Mesodermal cell (in vitro differentiated cells): ENCODE data around the gene ELF5.

Experiments
- H3K27ac ChIP-seq: 2 replicates; pipeline ENCODE4 v1.7.0; 2013; ENCODE audit warnings: mild to moderate bottlenecking, low read depth, low read length, moderate library complexity; ENCODE audit not compliant: severe bottlenecking
- H3K36me3 ChIP-seq: 2 replicates; pipeline ENCODE4 v1.7.1; 2013; ENCODE audit warnings: mild to moderate bottlenecking, low read length, moderate library complexity; ENCODE audit not compliant: control insufficient read depth, insufficient read depth
- H3K4me1 ChIP-seq: one replicate; pipeline ENCODE4 v1.7.1; 2013; ENCODE audit warnings: mild to moderate bottlenecking, low read length; ENCODE audit not compliant: insufficient read depth, control insufficient read depth, poor library complexity, severe bottlenecking
- H3K4me3 ChIP-seq: 2 replicates; pipeline ENCODE4 v1.7.0; 2013; ENCODE audit warnings: low read length, control low read depth, mild to moderate bottlenecking; ENCODE audit not compliant: insufficient read depth, poor library complexity, severe bottlenecking; ENCODE audit errors: extremely low read depth
- H3K9me3 ChIP-seq: 2 replicates; pipeline ENCODE4 v1.7.1; 2013; ENCODE audit warnings: mild to moderate bottlenecking, low read length, moderate library complexity; ENCODE audit not compliant: control insufficient read depth
- WGBS, 2 experiments: methylation state at CpG; one replicate each; pipeline ENCODE4 v1.1.5; 2013; ENCODE audit warnings: missing lambda C conversion rate in 2 of 2; ENCODE audit not compliant: insufficient coverage in 2 of 2; 5-methylcytosine and 5-hydroxymethylcytosine counted together

ELF5 gene

DNA sequence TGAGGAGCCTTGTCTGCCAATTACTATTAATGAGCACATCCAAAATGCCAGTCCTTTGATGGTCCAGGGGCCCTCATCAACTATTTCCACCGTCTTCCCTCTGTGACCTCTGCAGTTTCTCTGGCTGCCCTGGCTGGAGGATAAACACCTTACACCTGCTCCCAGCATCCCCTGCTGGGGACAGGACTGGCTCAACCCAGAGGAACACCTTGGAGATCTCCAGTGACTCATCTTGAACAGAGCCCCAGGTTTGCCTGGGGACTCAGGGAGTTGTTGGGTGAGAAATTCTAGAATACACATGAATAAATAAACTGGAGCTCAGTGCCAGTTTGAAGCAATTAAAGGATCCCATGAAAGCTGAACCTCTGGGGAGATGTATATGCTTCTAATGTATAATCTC, 24.0 kb upstream of the ELF5 start:
- peaks cover 5% of the 10 kb centered on the region for H3K9me3 ChIP-seq
- 83 to 91% methylated on average over 1 of the region's 1 CpG for WGBS, 2 experiments
- no peaks in the 10 kb centered on the region for H3K4me1 ChIP-seq
- no peaks in the 10 kb centered on the region for H3K36me3 ChIP-seq
- H3K27ac ChIP-seq: no peak overlapping the region
- H3K4me3 ChIP-seq: no peak overlapping the region

DNA sequence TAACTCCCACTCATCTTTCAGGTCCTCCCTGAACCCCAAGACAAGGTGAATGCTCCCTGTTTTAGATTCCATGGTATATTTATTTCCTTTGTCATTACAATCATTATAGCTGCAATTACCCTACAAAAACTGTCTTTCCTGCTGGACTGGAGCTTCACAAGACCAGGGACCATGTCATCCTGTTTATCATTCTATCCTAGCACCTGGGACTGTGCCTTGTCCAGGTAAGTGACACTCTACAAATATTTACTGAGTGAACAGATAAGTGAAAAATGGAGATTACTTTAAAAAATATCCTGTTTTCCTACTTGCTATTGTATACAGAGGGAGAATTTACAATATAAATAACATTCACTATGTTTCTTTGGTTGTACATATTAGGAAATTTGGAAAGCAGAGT, 22.5 kb upstream of the ELF5 start:
- no peak overlapping the region for H3K27ac ChIP-seq
- H3K36me3 ChIP-seq: no peaks in the 10 kb centered on the region
- peaks cover 5% of the 10 kb centered on the region for H3K9me3 ChIP-seq
- H3K4me3 ChIP-seq: no peak overlapping the region
- no peaks in the 10 kb centered on the region for H3K4me1 ChIP-seq

DNA sequence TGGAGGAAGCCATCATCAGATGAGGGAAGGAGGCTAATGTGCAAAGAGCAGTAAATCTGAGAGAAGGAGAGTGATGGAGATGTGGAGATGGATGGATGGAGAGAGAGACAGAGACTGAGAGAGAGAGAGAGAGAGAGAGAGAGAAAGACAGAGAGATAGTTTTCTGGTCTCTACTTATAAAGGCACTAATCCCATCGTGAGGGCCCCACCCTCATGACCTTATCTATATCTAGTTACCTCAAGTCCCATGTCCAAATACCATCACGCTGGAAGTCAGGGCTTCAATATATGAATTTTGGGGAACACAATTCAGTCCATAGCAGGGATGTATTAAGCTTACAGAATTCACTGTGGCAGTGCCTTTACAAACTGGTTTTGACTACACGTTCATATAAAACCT, 21.2 kb upstream of the ELF5 start:
- no peak overlapping the region for H3K4me3 ChIP-seq
- no peaks in the 10 kb centered on the region for H3K36me3 ChIP-seq
- peaks cover 5% of the 10 kb centered on the region for H3K9me3 ChIP-seq
- H3K27ac ChIP-seq: no peak overlapping the region
- 83 to 100% methylated on average over 2 to 3 of the region's 3 CpGs for WGBS, 2 experiments
- H3K4me1 ChIP-seq: no peaks in the 10 kb centered on the region

DNA sequence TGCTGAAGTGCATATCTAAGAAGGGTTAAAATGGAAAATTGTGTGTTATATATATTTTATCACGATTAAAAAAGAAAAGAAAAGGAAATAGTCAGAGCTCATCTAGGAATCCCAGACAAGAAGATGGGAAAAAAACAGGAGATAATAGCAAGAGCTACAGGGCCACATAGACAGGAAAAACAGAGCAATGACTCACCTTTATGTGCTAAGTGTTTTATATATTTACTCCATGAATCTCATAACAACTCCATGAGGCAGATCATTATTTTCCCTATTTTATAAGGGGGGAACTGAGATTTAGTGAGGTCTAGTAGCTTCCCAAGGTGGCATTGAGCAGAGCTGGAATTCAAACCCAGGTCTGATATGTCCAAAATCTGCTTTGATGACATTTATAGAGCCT, 18.1 kb upstream of the ELF5 start:
- Histone ChIP-seq H3K27ac (no peak overlapping the region), H3K36me3 (no peaks in the 10 kb centered on the region), H3K4me1 (no peaks in the 10 kb centered on the region), H3K9me3 (peaks cover 5% of the 10 kb centered on the region), H3K4me3 (no peak overlapping the region)
- no CpG with 5 or more reads among the region's 1 CpG for WGBS, 2 experiments

DNA sequence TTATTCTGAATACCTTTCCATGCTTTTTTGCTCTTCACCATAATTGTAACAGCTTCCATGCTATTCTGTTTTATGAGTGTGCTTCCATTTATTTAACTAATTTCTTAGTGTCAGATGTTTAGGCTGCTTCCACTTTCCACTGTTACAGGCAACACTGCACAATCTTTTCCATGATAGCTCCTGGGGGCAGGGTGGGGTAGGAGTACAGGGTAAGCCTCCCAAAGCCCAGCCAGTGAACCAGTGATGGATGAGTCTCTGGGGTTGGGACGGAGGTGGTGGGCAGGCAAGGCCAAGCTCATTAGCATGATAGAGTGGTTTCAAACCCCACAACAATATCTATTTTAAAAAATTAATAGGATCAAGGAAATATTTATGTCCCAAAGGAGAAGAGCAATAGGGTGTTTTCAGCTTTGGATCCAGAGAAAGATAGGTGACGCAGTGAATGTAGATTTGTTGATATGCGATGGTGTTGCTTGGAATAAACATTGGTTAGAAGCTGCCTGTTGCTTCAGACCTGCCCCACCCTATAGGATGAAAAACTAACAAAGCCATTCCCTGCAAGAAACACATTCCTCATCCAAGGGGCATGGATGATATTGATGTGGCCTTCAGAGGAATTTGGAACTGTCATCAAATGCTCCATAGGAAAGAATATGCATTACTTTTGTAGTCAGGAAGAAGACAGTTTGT, 17.1 kb upstream of the ELF5 start:
- H3K36me3 ChIP-seq: no peaks in the 10 kb centered on the region
- WGBS, 2 experiments: no CpG with 5 or more reads among the region's 3 CpGs
- no peak overlapping the region for H3K4me3 ChIP-seq
- no peak overlapping the region for H3K27ac ChIP-seq
- H3K9me3 ChIP-seq: peaks cover 5% of the 10 kb centered on the region
- no peaks in the 10 kb centered on the region for H3K4me1 ChIP-seq

DNA sequence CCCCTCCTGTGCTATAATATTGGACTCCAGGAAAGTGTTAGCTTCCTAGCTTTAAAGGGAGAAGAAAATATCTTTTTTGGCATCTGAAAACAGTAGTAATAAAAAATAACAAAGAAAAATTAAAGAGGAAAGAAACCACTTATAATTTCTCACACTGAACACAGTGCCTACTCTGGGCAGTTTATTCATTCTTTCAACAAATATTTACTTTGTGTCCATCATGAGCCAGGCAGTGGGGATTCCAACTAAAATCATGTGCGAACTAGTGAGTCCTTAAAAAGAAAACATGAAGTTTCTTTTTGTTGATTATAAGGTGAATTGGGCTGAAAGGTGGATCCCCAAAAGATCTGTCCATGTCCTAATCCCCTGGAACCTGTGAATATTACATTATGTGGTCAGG, 16.0 kb upstream of the ELF5 start:
- Histone ChIP-seq H3K27ac (no peak overlapping the region), H3K9me3 (peaks cover under 1% of the 10 kb centered on the region), H3K4me3 (no peak overlapping the region), H3K4me1 (no peaks in the 10 kb centered on the region), H3K36me3 (no peaks in the 10 kb centered on the region)
- 100% methylated on average over 1 of the region's 1 CpG for WGBS, 2 experiments

DNA sequence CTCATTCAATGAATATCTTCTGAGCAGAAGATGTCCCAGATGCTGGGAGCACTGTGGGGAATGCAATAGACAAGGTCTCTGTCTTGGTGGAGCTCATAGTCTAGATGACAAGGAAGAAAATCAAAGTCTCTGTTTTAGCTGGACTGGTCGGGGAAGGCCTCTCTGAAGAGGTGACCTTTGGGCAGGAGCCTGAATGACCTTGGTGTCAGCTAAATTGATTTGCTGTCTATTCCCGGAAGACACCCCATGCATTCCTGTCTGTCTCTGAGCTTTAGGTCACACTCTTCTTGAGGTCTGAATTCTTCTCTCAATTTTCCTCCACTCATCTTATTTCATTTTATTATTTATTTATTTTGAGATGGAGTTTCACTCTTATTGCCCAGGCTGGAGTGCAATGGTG, 14.5 kb upstream of the ELF5 start:
- Histone ChIP-seq H3K4me3 (no peak overlapping the region), H3K4me1 (no peaks in the 10 kb centered on the region), H3K27ac (no peak overlapping the region), H3K36me3 (no peaks in the 10 kb centered on the region), H3K9me3 (no peaks in the 10 kb centered on the region)
- 94 to 100% methylated on average over 2 of the region's 2 CpGs for WGBS, 2 experiments

DNA sequence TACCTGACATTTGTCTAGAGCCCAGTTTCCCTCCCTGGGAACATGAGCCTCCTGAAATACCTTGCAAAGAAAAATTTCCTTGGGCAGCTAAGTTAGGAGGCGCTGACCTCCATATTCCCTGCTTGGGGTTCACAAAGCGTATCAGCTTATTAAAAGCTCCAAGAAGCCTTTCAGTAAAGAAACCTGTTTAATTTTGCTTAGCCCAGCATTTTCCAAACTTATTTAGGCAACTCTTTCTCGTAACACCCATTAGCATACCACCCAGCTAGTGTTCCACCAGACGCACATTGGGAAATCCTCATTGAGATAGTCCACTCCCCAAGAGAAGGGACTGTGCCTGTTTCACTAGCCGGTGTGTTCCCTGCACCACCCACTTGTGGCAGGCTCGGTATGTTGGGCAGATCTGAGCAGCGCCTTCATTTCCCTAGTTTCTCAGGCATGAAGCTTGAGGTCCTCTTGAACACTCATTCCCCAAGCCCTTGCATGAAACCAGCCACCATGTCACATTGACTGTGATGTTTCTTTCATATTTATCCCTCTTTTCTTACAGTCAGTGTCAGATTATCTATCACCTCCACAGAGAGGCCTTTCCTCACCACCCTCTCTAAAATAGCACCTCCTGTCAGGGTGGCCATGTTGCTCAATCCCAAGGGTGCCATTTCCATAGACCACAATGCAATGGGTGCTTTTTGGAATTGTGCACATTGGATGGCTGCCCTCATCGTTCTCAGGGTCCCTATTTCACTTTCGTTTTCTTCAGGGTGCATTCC, 12.5 kb upstream of the ELF5 start:
- WGBS, 2 experiments: 93% methylated on average over 7 of the region's 9 CpGs

DNA sequence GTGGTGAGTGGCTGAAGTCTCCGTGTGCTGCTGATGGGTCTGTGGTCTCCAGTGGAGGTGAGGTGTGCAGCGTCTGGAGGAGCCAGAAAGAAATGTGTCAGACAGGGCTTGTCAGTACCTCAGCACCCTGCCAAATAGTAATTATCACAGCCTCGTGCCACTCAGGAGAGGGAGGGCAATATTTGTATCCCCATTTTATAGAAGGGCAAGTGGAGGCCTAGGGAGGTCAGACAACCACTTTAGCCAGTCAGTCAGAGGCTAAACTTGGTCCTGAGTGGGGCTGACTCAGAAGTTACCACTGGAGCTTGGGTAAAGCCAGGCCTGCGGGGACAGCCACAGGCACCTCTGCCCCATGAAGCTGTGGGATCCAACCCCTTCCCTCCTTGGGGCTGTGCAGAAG, 11.5 kb upstream of the ELF5 start:
- Histone ChIP-seq H3K4me1 (no peaks in the 10 kb centered on the region), H3K9me3 (no peaks in the 10 kb centered on the region), H3K27ac (no peak overlapping the region), H3K36me3 (no peaks in the 10 kb centered on the region), H3K4me3 (no peak overlapping the region)
- 83 to 88% methylated on average over 3 to 4 of the region's 4 CpGs for WGBS, 2 experiments

More for the DNA sequence above, 12.5 kb upstream of the ELF5 start:
- Histone ChIP-seq H3K27ac (no peak overlapping the region), H3K4me3 (no peak overlapping the region), H3K4me1 (no peaks in the 10 kb centered on the region), H3K9me3 (no peaks in the 10 kb centered on the region), H3K36me3 (no peaks in the 10 kb centered on the region)

DNA sequence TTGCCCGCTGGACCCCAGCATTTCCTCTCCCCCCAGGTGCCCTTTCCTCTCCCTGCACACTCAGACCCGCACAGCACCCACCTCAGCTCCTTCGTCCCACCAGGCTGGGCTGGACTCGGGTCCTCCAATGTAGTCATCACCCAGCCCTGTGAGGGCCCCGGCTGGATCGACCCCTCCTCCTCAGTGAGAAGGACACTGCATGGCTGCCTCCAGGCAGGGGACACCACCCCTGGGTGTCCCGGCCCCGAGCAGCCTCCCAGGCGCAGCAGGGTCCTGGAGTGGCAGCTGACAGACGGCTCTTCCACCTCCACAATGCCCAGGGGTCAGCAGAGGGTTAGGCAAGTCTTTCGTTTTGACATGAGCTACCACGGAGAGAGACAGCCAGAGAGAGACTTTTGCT, 11.1 kb upstream of the ELF5 start:
- no peaks in the 10 kb centered on the region for H3K36me3 ChIP-seq
- no peaks in the 10 kb centered on the region for H3K4me1 ChIP-seq
- no peak overlapping the region for H3K4me3 ChIP-seq
- H3K9me3 ChIP-seq: no peaks in the 10 kb centered on the region
- 91 to 100% methylated on average over 6 to 8 of the region's 12 CpGs for WGBS, 2 experiments
- no peak overlapping the region for H3K27ac ChIP-seq

DNA sequence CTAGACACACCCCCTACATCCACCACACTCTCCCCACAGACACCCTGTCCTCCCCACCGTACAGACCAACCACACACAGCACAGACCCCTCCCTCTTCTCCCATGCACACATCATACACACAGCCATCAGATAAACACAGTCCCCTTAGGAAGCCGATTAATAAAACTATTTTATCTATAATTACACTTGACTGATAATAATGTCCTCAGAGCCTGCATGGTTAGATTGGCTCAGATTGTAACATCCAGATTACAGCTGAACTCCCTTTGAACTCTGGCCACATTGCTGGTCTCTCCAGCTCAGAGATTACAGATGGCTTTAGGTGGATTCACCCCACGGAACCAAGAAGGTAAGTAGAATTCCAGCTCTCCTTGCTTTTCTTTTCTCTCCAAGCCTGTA, 9.5 kb upstream of the ELF5 start:
- Histone ChIP-seq H3K27ac (no peak overlapping the region), H3K9me3 (no peaks in the 10 kb centered on the region), H3K4me1 (no peaks in the 10 kb centered on the region), H3K4me3 (no peak overlapping the region), H3K36me3 (no peaks in the 10 kb centered on the region)
- WGBS, 2 experiments: 78 to 94% methylated on average over 2 of the region's 3 CpGs
